Measurements from ENCODE around the gene SMAD7.

- TF ChIP-seq POLR2A (IDR thresholded peaks at IDR 0.05) (no peak), CTCF (IDR thresholded peaks at IDR 0.05 in 4 of 5, conservative IDR thresholded peaks at IDR 0.05 in 1 of 5) (peak in 1 of 5 experiments; percentile 23)
These were observed 23.7 kb upstream of the SMAD7 start for GRCh38 chr18:48974304-48975119.

Measured in gastrocnemius medialis (tissue), 4 donors.